GM12878 (cell line): ENCODE data around the gene ABCA7. TPM values are rescaled to one million over a fixed set of nuclear protein-coding genes. Genes with fewer than 3 reads are reported as not detected.

Source experiments
- ATAC-seq: fragments of 200-7000 bp; cut with Tn5 transposase; 3 replicates; pipeline ENCODE4 v1.9.1; 2020; ENCODE audit warnings: mild to moderate bottlenecking, moderate library complexity
- BruUV-seq: library from RNA; stranded (reverse); fragments of 400-500 nt; replicated peaks from 2 replicates; lab custom pipeline; 2021; lab: Mats Ljungman, UMichigan
- CTCF ChIA-PET: fragments of 300-600 bp; sonication (Branson Sonifier 250); formaldehyde crosslinking; extraction: SDS; loops from one replicate; lab custom pipeline; 2021; ENCODE audit warnings: inconsistent platforms; lab: Yijun Ruan, JAX
- POLR2A ChIA-PET: fragments of 350-600 bp; formaldehyde crosslinking; extraction: SDS; loops from one replicate; lab custom pipeline; 2021; ENCODE audit warnings: inconsistent platforms; lab: Charles Lee
- RAD21 ChIA-PET: fragments of 300-600 bp; sonication (Branson Sonifier 250); formaldehyde crosslinking; loops from one replicate; lab custom pipeline; 2023; ENCODE audit warnings: antibody characterized with exemption; ENCODE audit not compliant: unreplicated experiment; lab: Charles Lee
- SMC1A ChIA-PET: fragments of 300-600 bp; sonication (Branson Sonifier 250); formaldehyde crosslinking; loops from one replicate; lab custom pipeline; 2023; ENCODE audit not compliant: unreplicated experiment, uncharacterized antibody; lab: Charles Lee
- DNase-seq: peaks from one replicate; pipeline ENCODE4 v3.0.0-alpha.2; 2011; ENCODE audit warnings: low read depth, low spot score
- FAIRE-seq: peaks from 3 replicates; lab custom pipeline; 2011; peaks lifted over from hg19 to GRCh38; lab: Jason Lieb, UNC
- H2AFZ ChIP-seq: 2 replicates; pipeline ENCODE4 v1.6.0; 2011; ENCODE audit warnings: low read depth, low read length, control low read depth; ENCODE audit not compliant: control insufficient read depth
- H3K27ac ChIP-seq: 2 replicates; pipeline ENCODE4 v1.5.1; 2011; ENCODE audit warnings: control low read depth; ENCODE audit not compliant: control insufficient read depth, insufficient read depth
- H3K27me3 ChIP-seq, 2 experiments: replicated peaks in 1 of 2; 2 replicates each; pipeline versions ENCODE4 v1.6.0 to v1.6.1; 2011; ENCODE audit warnings: low read length in 1 of 2; ENCODE audit not compliant: control insufficient read depth in 2 of 2, insufficient read depth in 2 of 2
- H3K36me3 ChIP-seq, 2 experiments: 2 replicates each; pipeline ENCODE4 v1.5.1; 2011; ENCODE audit warnings: low read length in 1 of 2; ENCODE audit not compliant: control insufficient read depth in 2 of 2, insufficient read depth in 2 of 2
- H3K4me1 ChIP-seq: 2 replicates; pipeline ENCODE4 v1.6.1; 2011; ENCODE audit warnings: mild to moderate bottlenecking, low read length, moderate library complexity, mixed read lengths; ENCODE audit not compliant: control insufficient read depth, insufficient read depth
- H3K4me2 ChIP-seq: 2 replicates; pipeline ENCODE4 v1.6.0; 2011; ENCODE audit warnings: control low read depth; ENCODE audit not compliant: control insufficient read depth, insufficient read depth
- H3K4me3 ChIP-seq: fragments of 200-600 bp; sonication (generic); 2 replicates; pipeline ENCODE4 v1.5.1; 2016
- H3K79me2 ChIP-seq: 2 replicates; pipeline ENCODE4 v1.6.0; 2011; ENCODE audit warnings: low read length; ENCODE audit not compliant: control insufficient read depth, insufficient read depth
- H3K9ac ChIP-seq: 2 replicates; pipeline ENCODE4 v1.8.0; 2011; ENCODE audit warnings: low read length, control low read depth, mixed read lengths; ENCODE audit not compliant: control insufficient read depth, insufficient read depth
- H3K9me3 ChIP-seq: replicated peaks from 3 replicates; pipeline ENCODE4 v1.5.1; 2011; ENCODE audit warnings: mild to moderate bottlenecking, low read length; ENCODE audit not compliant: control insufficient read depth, insufficient read depth
- H4K20me1 ChIP-seq: 2 replicates; pipeline ENCODE4 v1.6.0; 2011; ENCODE audit not compliant: control insufficient read depth, insufficient read depth
- EGR1 ChIP-seq, 2 experiments: IDR thresholded peaks; 1 replicate in 1 of 2; 2 replicates in 1 of 2; pipeline ENCODE4 v1.6.1; 2011 to 2012; ENCODE audit warnings: low read depth in 2 of 2, low read length in 2 of 2, borderline replicate concordance in 1 of 2, mild to moderate bottlenecking in 1 of 2, moderate library complexity in 1 of 2
- IRF4 ChIP-seq: IDR thresholded peaks from 2 replicates; pipeline ENCODE4 v1.6.1; 2011; ENCODE audit warnings: low read depth, low read length
- MXI1 ChIP-seq: fragments of 150-350 bp; IDR thresholded peaks from 2 replicates; pipeline ENCODE4 v1.6.1; 2011; ENCODE audit warnings: low read depth, mild to moderate bottlenecking, inconsistent platforms, low read length, improper control_type of control experiment
- MYB ChIP-seq: fragments of 150-350 bp; IDR thresholded peaks from 2 replicates; pipeline ENCODE4 v1.6.1; 2014; ENCODE audit warnings: mild to moderate bottlenecking, low read depth, low read length, borderline replicate concordance
- POLR2A ChIP-seq: IDR thresholded peaks from 2 replicates; pipeline ENCODE4 v1.6.1; 2011; ENCODE audit warnings: low read depth, mild to moderate bottlenecking, low read length
- RAD21 ChIP-seq: IDR thresholded peaks from 2 replicates; pipeline ENCODE4 v1.6.1; 2011; ENCODE audit warnings: mild to moderate bottlenecking, low read depth, low read length, moderate library complexity; ENCODE audit not compliant: insufficient read depth
- WGBS: methylation state at CpG from one replicate; pipeline ENCODE4 v1.1.6; 2016; ENCODE audit warnings: low lambda C conversion rate; ENCODE audit not compliant: insufficient replicate concordance, insufficient coverage; ENCODE audit errors: missing lambda C conversion rate; 5-methylcytosine and 5-hydroxymethylcytosine counted together
- in situ Hi-C: fragments of 300-500 bp; cut with MboI; formaldehyde crosslinking; loops from 9 replicates; pipeline ENCODE4 v1.14.3; 2018; ENCODE audit warnings: mixed read lengths
- intact Hi-C: fragments of 100-400 bp; cut with micrococcal nuclease; formaldehyde crosslinking; loops from one replicate; pipeline ENCODE4 v1.14.2; 2022; ENCODE audit not compliant: unreplicated experiment
- polyA plus RNA-seq, 11 experiments: library from polyadenylated mRNA; depleted of rRNA in 4 of 11; unstranded in 6 of 11; stranded (reverse) in 5 of 11; fragments of >200 nt; fragmentation: Nextera tagmentation in 4 of 11; fragmentation: Illumina TruSeq in 1 of 11; extraction: Ambion mirVana in 4 of 11; extraction: Trizol in 1 of 11; gene quantifications; 1 replicate in 1 of 11; 2 replicates in 10 of 11; pipeline versions ENCODE4 v1.2.1 to v1.2.3, GENCODE V29; 2011 to 2016; ENCODE audit warnings: inconsistent platforms in 2 of 11, missing spikeins in 2 of 11, low read depth in 1 of 11
- total RNA-seq, 4 experiments: library from RNA; depleted of rRNA in 3 of 4; stranded (reverse); fragments of >200 nt in 3 of 4; fragmentation: Illumina TruSeq in 1 of 4; extraction: Trizol in 1 of 4; gene quantifications; 2 replicates each; pipeline versions ENCODE4 v1.2.1 to v1.2.3, GENCODE V29; 2013 to 2021
- TF ChIP-seq, protein P1 (sequence below): IDR thresholded peaks from 2 replicates; pipeline ENCODE4 v1.6.1; 2012; ENCODE audit warnings: mild to moderate bottlenecking, low read depth, low read length
- TF ChIP-seq, protein P2 (sequence below): IDR thresholded peaks from 2 replicates; pipeline ENCODE4 v1.6.1; 2011; ENCODE audit warnings: borderline replicate concordance, low read depth, mild to moderate bottlenecking, moderate library complexity, mixed read lengths, low read length; ENCODE audit not compliant: insufficient read depth; ENCODE audit errors: extremely low read length
- TF ChIP-seq, protein P3 (sequence below): IDR thresholded peaks from 2 replicates; pipeline ENCODE4 v1.6.1; 2011; ENCODE audit warnings: low read depth, mild to moderate bottlenecking, low read length, moderate library complexity, borderline replicate concordance; ENCODE audit errors: extremely low read depth

ABCA7 gene
- total and polyA plus RNA-seq, 10 of the 15 experiments (the other 5 are each of a cell fraction or from before 2014, with no cell fraction given): 1.0 to 49.5 (median 14.8) TPM

DNA sequence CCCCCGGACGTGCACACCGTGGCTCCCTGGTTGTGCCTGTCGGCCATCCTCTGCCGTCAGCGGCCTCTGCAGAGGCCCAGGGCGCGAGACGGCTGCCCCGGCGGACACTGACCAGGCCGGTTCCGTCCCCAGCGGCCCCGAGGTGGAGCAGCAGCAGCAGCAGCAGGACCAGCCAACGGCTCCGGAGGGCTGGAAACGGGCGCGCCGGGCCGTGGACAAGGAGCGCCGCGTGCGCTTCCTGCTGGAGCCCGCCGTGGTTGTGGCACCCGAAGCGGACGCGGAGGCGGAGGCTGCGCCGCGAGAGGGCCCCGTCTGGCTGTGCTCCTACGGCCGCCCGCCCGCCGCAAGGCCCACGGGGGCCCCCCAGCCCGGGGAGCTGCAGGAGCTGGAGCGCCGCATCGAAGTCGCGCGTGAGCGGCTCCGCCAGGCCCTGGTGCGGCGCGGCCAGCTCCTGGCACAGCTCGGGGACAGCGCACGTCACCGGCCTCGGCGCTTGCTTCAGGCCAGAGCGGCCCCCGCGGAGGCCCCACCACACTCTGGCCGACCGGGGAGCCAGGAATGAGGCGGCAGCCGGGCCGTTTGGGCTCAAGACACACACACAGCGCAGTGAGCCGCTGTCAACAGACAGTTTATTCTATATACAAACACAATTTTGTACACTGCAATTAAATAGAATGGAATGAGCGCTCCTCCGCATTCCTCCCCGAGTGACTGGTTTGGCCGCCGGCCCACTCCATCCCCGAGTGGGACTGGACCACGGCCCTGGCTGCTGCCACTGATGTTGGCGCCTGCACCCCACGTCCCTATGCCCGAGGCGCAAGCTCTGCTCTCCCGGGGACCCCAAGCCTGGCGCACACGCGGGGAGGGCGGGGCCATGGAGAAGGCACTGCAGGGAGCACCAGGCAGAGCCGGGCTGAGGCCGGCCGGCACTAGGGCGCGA lies 30.6 kb upstream of the ABCA7 start:
- 94% methylated on average over 38 of the region's 92 CpGs for WGBS
- intact Hi-C loops (no loop called here), in situ Hi-C loops (no loop called here)
- Histone ChIP-seq H3K36me3 (peaks cover 3 to 35% of the 10 kb centered on the region in 2 experiments; a peak in 3 of 4 replicates), H3K27ac (no peak overlapping the region), H3K79me2 (no peaks in the 10 kb centered on the region; the same call in 1 of the 2 replicates), H3K4me2 (no peak overlapping the region), H3K4me1 (no peaks in the 10 kb centered on the region), H2AFZ (no peak overlapping the region), H4K20me1 (no peaks in the 10 kb centered on the region), H3K9ac (no peak overlapping the region), H3K4me3 (no peak overlapping the region), H3K27me3 (no peaks in the 10 kb centered on the region), H3K9me3 (no peaks in the 10 kb centered on the region)
- TF ChIP-seq IRF4: no peak
- TF ChIP-seq EGR1 (IDR thresholded peaks at IDR 0.05; ENCODE audit: borderline replicate concordance in 1 of 2, low read depth in 2 of 2, low read length in 2 of 2): no peak
- TF ChIP-seq MYB: no peak
- no peak for TF ChIP-seq RAD21
- TF ChIP-seq MXI1: no peak
- TF ChIP-seq, protein P1, sequence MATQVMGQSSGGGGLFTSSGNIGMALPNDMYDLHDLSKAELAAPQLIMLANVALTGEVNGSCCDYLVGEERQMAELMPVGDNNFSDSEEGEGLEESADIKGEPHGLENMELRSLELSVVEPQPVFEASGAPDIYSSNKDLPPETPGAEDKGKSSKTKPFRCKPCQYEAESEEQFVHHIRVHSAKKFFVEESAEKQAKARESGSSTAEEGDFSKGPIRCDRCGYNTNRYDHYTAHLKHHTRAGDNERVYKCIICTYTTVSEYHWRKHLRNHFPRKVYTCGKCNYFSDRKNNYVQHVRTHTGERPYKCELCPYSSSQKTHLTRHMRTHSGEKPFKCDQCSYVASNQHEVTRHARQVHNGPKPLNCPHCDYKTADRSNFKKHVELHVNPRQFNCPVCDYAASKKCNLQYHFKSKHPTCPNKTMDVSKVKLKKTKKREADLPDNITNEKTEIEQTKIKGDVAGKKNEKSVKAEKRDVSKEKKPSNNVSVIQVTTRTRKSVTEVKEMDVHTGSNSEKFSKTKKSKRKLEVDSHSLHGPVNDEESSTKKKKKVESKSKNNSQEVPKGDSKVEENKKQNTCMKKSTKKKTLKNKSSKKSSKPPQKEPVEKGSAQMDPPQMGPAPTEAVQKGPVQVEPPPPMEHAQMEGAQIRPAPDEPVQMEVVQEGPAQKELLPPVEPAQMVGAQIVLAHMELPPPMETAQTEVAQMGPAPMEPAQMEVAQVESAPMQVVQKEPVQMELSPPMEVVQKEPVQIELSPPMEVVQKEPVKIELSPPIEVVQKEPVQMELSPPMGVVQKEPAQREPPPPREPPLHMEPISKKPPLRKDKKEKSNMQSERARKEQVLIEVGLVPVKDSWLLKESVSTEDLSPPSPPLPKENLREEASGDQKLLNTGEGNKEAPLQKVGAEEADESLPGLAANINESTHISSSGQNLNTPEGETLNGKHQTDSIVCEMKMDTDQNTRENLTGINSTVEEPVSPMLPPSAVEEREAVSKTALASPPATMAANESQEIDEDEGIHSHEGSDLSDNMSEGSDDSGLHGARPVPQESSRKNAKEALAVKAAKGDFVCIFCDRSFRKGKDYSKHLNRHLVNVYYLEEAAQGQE: no peak
- TF ChIP-seq, protein P2, sequence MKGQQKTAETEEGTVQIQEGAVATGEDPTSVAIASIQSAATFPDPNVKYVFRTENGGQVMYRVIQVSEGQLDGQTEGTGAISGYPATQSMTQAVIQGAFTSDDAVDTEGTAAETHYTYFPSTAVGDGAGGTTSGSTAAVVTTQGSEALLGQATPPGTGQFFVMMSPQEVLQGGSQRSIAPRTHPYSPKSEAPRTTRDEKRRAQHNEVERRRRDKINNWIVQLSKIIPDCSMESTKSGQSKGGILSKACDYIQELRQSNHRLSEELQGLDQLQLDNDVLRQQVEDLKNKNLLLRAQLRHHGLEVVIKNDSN: no peak
- TF ChIP-seq POLR2A: peak; percentile 40
- TF ChIP-seq, protein P3, sequence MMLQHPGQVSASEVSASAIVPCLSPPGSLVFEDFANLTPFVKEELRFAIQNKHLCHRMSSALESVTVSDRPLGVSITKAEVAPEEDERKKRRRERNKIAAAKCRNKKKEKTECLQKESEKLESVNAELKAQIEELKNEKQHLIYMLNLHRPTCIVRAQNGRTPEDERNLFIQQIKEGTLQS: no peak
- ChIA-PET RAD21 (no interaction called here), POLR2A (no interaction called here), CTCF (no interaction called here), SMC1A (no interaction called here)
- ATAC-seq (0 out of 3 replicates have a peak, but pooled peaks have one; percentile 9), FAIRE-seq (no peak), DNase-seq (no peak)
- TSS peak; percentile 91 for BruUV-seq
